GM19099 (cell line): ENCODE measurements around the gene GVQW3.

ENCODE experiments used
- POLR2A ChIP-seq: IDR thresholded peaks from 3 replicates; pipeline ENCODE4 v1.6.1; 2011; ENCODE audit warnings: low read depth; ENCODE audit not compliant: insufficient read length; ENCODE audit errors: extremely low read depth

The GVQW3 gene

DNA sequence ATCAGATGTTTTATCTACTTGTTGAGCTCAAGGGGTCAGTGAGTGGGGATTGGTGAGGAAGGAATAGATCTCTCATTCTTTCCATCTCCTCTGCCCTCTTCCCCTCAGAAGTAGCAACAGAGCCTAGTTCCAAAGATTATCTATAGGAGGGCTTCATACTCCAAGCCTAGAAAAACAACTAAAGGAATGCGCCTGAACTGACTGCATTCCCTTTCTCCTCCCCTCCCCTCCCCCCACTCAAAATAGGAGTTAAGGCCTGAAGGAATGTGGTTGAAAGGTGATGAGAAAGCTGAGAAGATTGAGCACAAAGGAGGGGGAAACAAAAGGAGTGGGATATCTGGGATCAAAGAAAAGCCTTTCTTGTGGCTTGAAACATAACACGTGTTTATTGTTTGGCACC lies 74.2 kb downstream of the GVQW3 start:
- no peak for TF ChIP-seq POLR2A

DNA sequence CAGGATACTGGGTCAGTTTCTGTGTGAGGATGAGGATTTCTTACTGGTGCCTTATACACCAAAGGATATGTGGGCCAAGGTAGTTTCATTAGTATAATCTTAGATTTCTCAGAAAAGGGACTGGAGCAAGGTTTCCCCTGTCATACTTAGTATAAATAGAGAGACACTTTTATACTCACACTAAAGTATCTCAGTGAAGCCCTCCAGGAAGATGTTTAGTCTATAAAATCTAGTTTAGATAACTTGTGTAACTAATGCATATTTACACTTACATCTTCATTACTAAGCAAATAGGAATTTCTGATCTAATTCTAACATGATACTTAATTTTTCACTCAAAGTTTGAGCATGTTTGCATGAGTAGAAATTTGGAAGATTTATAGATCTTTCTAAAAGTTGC lies 74.8 kb downstream of the GVQW3 start:
- no peak for TF ChIP-seq POLR2A

DNA sequence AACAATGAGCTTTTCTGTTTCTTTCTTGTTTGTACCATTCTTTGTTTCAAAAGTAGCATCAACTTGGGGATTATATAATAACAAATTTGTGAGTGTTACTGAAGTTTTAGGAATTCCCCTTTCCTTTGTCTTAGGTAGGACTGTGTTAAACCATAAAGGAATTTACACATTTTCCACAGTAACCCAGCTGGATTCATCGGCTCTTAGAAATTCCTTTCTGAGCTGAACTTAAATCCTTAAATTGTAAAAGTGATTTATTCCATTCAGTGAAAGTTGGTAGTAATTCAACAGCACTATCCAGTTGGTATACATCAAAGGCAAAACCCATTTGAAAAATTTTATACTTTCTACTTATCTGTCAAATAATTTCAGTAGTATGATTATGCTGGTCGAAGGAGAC lies 75.4 kb downstream of the GVQW3 start:
- TF ChIP-seq POLR2A, result no peak
